Measurements from ENCODE around the gene BACH1. TPM values are rescaled to one million over a fixed set of nuclear protein-coding genes. Genes with fewer than 3 reads are reported as not detected.

The BACH1 gene
- polyA plus RNA-seq, 1 donor from 2014 or later: 29.7 TPM

- H3K27ac ChIP-seq (ENCODE audit: low read length): no peak overlapping the region
- peaks cover 6% of the 10 kb centered on the region for H3K9me3 ChIP-seq (ENCODE audit: low read length)
- no peaks in the 10 kb centered on the region for H3F3A ChIP-seq (ENCODE audit: insufficient read depth, low read length, poor library complexity, severe bottlenecking)
- H3K9ac ChIP-seq (ENCODE audit: low read length): no peak overlapping the region
- H3K4me2 ChIP-seq (ENCODE audit: low read length): no peak overlapping the region
- no peaks in the 10 kb centered on the region for H3K36me3 ChIP-seq (ENCODE audit: insufficient read depth, low read length)
- no peaks in the 10 kb centered on the region for H4K20me1 ChIP-seq (ENCODE audit: insufficient read depth)
- H3K79me2 ChIP-seq (replicated peaks; ENCODE audit: insufficient read depth, low read length): no peaks in the 10 kb centered on the region
- H3K27me3 ChIP-seq (ENCODE audit: insufficient read depth, low read depth, low read length): no peaks in the 10 kb centered on the region
- TF ChIP-seq MXI1 (conservative IDR thresholded peaks at IDR 0.05; ENCODE audit: poor library complexity, severe bottlenecking) (no peak), EZH2 (IDR thresholded peaks at IDR 0.05; ENCODE audit: borderline replicate concordance, insufficient read depth, low read length, poor library complexity, severe bottlenecking) (no peak), POLR2AphosphoS5 (IDR thresholded peaks at IDR 0.05) (no peak), TAF1 (IDR thresholded peaks at IDR 0.05; ENCODE audit: low read depth) (no peak), RAD21 (conservative IDR thresholded peaks at IDR 0.05) (no peak), EP300 (conservative IDR thresholded peaks at IDR 0.05; ENCODE audit: poor library complexity, severe bottlenecking) (no peak), SMC3 (conservative IDR thresholded peaks at IDR 0.05; ENCODE audit: poor library complexity) (no peak)
- no peak overlapping the region for H2AFZ ChIP-seq (ENCODE audit: low read depth, low read length)
- peaks cover 2% of the 10 kb centered on the region for H3K9me2 ChIP-seq (ENCODE audit: insufficient read depth, low read length)
- H3K4me3 ChIP-seq (ENCODE audit: low read length): no peak overlapping the region
These were observed 42.4 kb upstream of the BACH1 start for GRCh38 chr21:29256126-29256910.

GRCh38 chr21:29257701-29258100, 41.0 kb upstream of the BACH1 start:
- H3K79me2 ChIP-seq (replicated peaks; ENCODE audit: insufficient read depth, low read length): no peaks in the 10 kb centered on the region
- H4K20me1 ChIP-seq (ENCODE audit: insufficient read depth): no peaks in the 10 kb centered on the region
- no peak overlapping the region for H3K9ac ChIP-seq (ENCODE audit: low read length)
- no peaks in the 10 kb centered on the region for H3K36me3 ChIP-seq (ENCODE audit: insufficient read depth, low read length)
- H3K27ac ChIP-seq (ENCODE audit: low read length): no peak overlapping the region
- H3K4me3 ChIP-seq (ENCODE audit: low read length): no peak overlapping the region
- H2AFZ ChIP-seq (ENCODE audit: low read depth, low read length): no peak overlapping the region
- peaks cover 2% of the 10 kb centered on the region for H3K9me2 ChIP-seq (ENCODE audit: insufficient read depth, low read length)
- no peaks in the 10 kb centered on the region for H3F3A ChIP-seq (ENCODE audit: insufficient read depth, low read length, poor library complexity, severe bottlenecking)
- H3K27me3 ChIP-seq (ENCODE audit: insufficient read depth, low read depth, low read length): no peaks in the 10 kb centered on the region
- peaks cover 6% of the 10 kb centered on the region for H3K9me3 ChIP-seq (ENCODE audit: low read length)
- no peak for TF ChIP-seq TAF1 (IDR thresholded peaks at IDR 0.05; ENCODE audit: low read depth)
- no peak for TF ChIP-seq MXI1 (conservative IDR thresholded peaks at IDR 0.05; ENCODE audit: poor library complexity, severe bottlenecking)
- TF ChIP-seq EZH2 (IDR thresholded peaks at IDR 0.05; ENCODE audit: borderline replicate concordance, insufficient read depth, low read length, poor library complexity, severe bottlenecking): no peak
- TF ChIP-seq EP300 (conservative IDR thresholded peaks at IDR 0.05; ENCODE audit: poor library complexity, severe bottlenecking): no peak
- TF ChIP-seq SMC3 (conservative IDR thresholded peaks at IDR 0.05; ENCODE audit: poor library complexity): no peak
- TF ChIP-seq POLR2AphosphoS5 (IDR thresholded peaks at IDR 0.05): no peak
- no peak overlapping the region for H3K4me2 ChIP-seq (ENCODE audit: low read length)

- H3K9me2 ChIP-seq (ENCODE audit: insufficient read depth, low read length): peaks cover 2% of the 10 kb centered on the region
- H3K36me3 ChIP-seq (ENCODE audit: insufficient read depth, low read length): no peaks in the 10 kb centered on the region
- H4K20me1 ChIP-seq (ENCODE audit: insufficient read depth): no peaks in the 10 kb centered on the region
- H3K27ac ChIP-seq (ENCODE audit: low read length): no peak overlapping the region
- no peak overlapping the region for H2AFZ ChIP-seq (ENCODE audit: low read depth, low read length)
- no peak overlapping the region for H3K4me3 ChIP-seq (ENCODE audit: low read length)
- no peaks in the 10 kb centered on the region for H3K27me3 ChIP-seq (ENCODE audit: insufficient read depth, low read depth, low read length)
- TF ChIP-seq EP300 (conservative IDR thresholded peaks at IDR 0.05; ENCODE audit: poor library complexity, severe bottlenecking) (no peak), CTCF (IDR thresholded peaks at IDR 0.05; ENCODE audit: poor library complexity, severe bottlenecking) (no peak), MXI1 (conservative IDR thresholded peaks at IDR 0.05; ENCODE audit: poor library complexity, severe bottlenecking) (no peak), SMC3 (conservative IDR thresholded peaks at IDR 0.05; ENCODE audit: poor library complexity) (no peak), EZH2 (IDR thresholded peaks at IDR 0.05; ENCODE audit: borderline replicate concordance, insufficient read depth, low read length, poor library complexity, severe bottlenecking) (no peak), POLR2AphosphoS5 (IDR thresholded peaks at IDR 0.05) (no peak), TAF1 (IDR thresholded peaks at IDR 0.05; ENCODE audit: low read depth) (no peak), RAD21 (conservative IDR thresholded peaks at IDR 0.05) (no peak), REST (IDR thresholded peaks at IDR 0.05; ENCODE audit: borderline replicate concordance) (no peak)
- peaks cover 6% of the 10 kb centered on the region for H3K9me3 ChIP-seq (ENCODE audit: low read length)
- no peaks in the 10 kb centered on the region for H3K79me2 ChIP-seq (replicated peaks; ENCODE audit: insufficient read depth, low read length)
- H3K4me2 ChIP-seq (ENCODE audit: low read length): no peak overlapping the region
- H3K9ac ChIP-seq (ENCODE audit: low read length): no peak overlapping the region
- no peaks in the 10 kb centered on the region for H3F3A ChIP-seq (ENCODE audit: insufficient read depth, low read length, poor library complexity, severe bottlenecking)
These were observed 39.9 kb upstream of the BACH1 start for GRCh38 chr21:29258626-29259338.

All from neural cell (in vitro differentiated cells).